ENCODE results near the gene MYBL2. TPM values are rescaled to one million over a fixed set of nuclear protein-coding genes. Genes with fewer than 3 reads are reported as not detected.

The MYBL2 gene
- total RNA-seq, 1 donor from 2014 or later: 4.1 TPM

- Histone ChIP-seq H3K36me3 (ENCODE audit: control insufficient read depth, insufficient read depth, low read length) (no peaks in the 10 kb centered on the region), H3K27me3 (ENCODE audit: control insufficient read depth, insufficient read depth, low read length) (no peaks in the 10 kb centered on the region), H3K4me3 (ENCODE audit: low read depth, low read length) (no peak overlapping the region)
- DNase-seq (ENCODE audit: low read depth): no peak
- TF ChIP-seq CTCF (IDR thresholded peaks at IDR 0.05; ENCODE audit: insufficient read depth, low read length, poor library complexity, severe bottlenecking): no peak
These were observed 49.2 kb downstream of the MYBL2 start for GRCh38 chr20:43716123-43716522.

GRCh38 chr20:43716757-43717615 lies 50.1 kb downstream of the MYBL2 start:
- no peak for TF ChIP-seq CTCF (IDR thresholded peaks at IDR 0.05; ENCODE audit: insufficient read depth, low read length, poor library complexity, severe bottlenecking)
- Histone ChIP-seq H3K27me3 (ENCODE audit: control insufficient read depth, insufficient read depth, low read length) (no peaks in the 10 kb centered on the region), H3K36me3 (ENCODE audit: control insufficient read depth, insufficient read depth, low read length) (no peaks in the 10 kb centered on the region), H3K4me3 (ENCODE audit: low read depth, low read length) (no peak overlapping the region)
- DNase-seq (ENCODE audit: low read depth): no peak

GRCh38 chr20:43717616-43717995 lies 50.7 kb downstream of the MYBL2 start:
- no peak for DNase-seq (ENCODE audit: low read depth)
- TF ChIP-seq CTCF (IDR thresholded peaks at IDR 0.05; ENCODE audit: insufficient read depth, low read length, poor library complexity, severe bottlenecking): no peak
- Histone ChIP-seq H3K27me3 (ENCODE audit: control insufficient read depth, insufficient read depth, low read length) (no peaks in the 10 kb centered on the region), H3K4me3 (ENCODE audit: low read depth, low read length) (no peak overlapping the region), H3K36me3 (ENCODE audit: control insufficient read depth, insufficient read depth, low read length) (no peaks in the 10 kb centered on the region)

GRCh38 chr20:43720007-43720406 lies 53.1 kb downstream of the MYBL2 start:
- Histone ChIP-seq H3K4me3 (ENCODE audit: low read depth, low read length) (no peak overlapping the region), H3K36me3 (ENCODE audit: control insufficient read depth, insufficient read depth, low read length) (no peaks in the 10 kb centered on the region), H3K27me3 (ENCODE audit: control insufficient read depth, insufficient read depth, low read length) (no peaks in the 10 kb centered on the region)
- no peak for DNase-seq (ENCODE audit: low read depth)
- TF ChIP-seq CTCF (IDR thresholded peaks at IDR 0.05; ENCODE audit: insufficient read depth, low read length, poor library complexity, severe bottlenecking): no peak

- DNase-seq (ENCODE audit: low read depth): no peak
- no peak overlapping the region for H3K4me3 ChIP-seq (ENCODE audit: low read depth, low read length)
- no peak for TF ChIP-seq CTCF (IDR thresholded peaks at IDR 0.05; ENCODE audit: insufficient read depth, low read length, poor library complexity, severe bottlenecking)
- no peaks in the 10 kb centered on the region for H3K36me3 ChIP-seq (ENCODE audit: control insufficient read depth, insufficient read depth, low read length)
- no peaks in the 10 kb centered on the region for H3K27me3 ChIP-seq (ENCODE audit: control insufficient read depth, insufficient read depth, low read length)
These were observed 54.1 kb downstream of the MYBL2 start for GRCh38 chr20:43721097-43721428.

Data from kidney epithelial cell (primary cell).